Breast epithelium (tissue), 4 donors: ENCODE data around the gene APOL6. TPM values are rescaled to one million over a fixed set of nuclear protein-coding genes. Genes with fewer than 3 reads are reported as not detected.
A peak's percentile ranks its signal among the peaks of the same experiment; 100 is the strongest.

Experiments used
- DNase-seq, 2 donors: peaks; one replicate each; pipeline ENCODE4 v3.0.0-alpha.2; 2019; ENCODE audit warnings: low spot score in 2 of 2
- H3K27ac ChIP-seq, 2 donors: fragments of 200-600 bp; sonication (generic) in 1 of 2; one replicate each; pipeline ENCODE4 v1.5.1; 2016 to 2019; ENCODE audit warnings: mild to moderate bottlenecking in 1 of 2
- H3K27me3 ChIP-seq, 2 donors: fragments of 200-600 bp; sonication (generic) in 1 of 2; one replicate each; pipeline versions ENCODE4 v1.5.1 to v1.6.0; 2017 to 2019; ENCODE audit warnings: control low read depth in 1 of 2, mild to moderate bottlenecking in 1 of 2
- H3K36me3 ChIP-seq: fragments of 200-600 bp; one replicate; pipeline ENCODE4 v1.5.1; 2019
- H3K4me1 ChIP-seq, 2 donors: fragments of 200-600 bp; sonication (generic); one replicate each; pipeline ENCODE4 v1.5.1; 2016 to 2019; ENCODE audit warnings: control low read depth in 1 of 2
- H3K4me3 ChIP-seq, 3 donors: fragments of 200-600 bp; sonication (generic); 1 replicate in 2 of 3; 2 replicates in 1 of 3; pipeline ENCODE4 v1.5.1; 2016 to 2019; ENCODE audit warnings: mild to moderate bottlenecking in 3 of 3, moderate library complexity in 2 of 3
- H3K9me3 ChIP-seq, 2 donors: fragments of 200-600 bp; sonication (generic) in 1 of 2; one replicate each; pipeline ENCODE4 v1.5.1; 2016 to 2019; ENCODE audit warnings: control low read depth in 1 of 2
- CTCF ChIP-seq, 3 donors: fragments of 450-650 bp; IDR thresholded peaks; one replicate each; pipeline ENCODE4 v1.5.1; 2016 to 2017; ENCODE audit warnings: antibody characterized with exemption in 3 of 3, mild to moderate bottlenecking in 3 of 3, moderate library complexity in 3 of 3
- POLR2A ChIP-seq: fragments of 450-650 bp; IDR thresholded peaks from one replicate; pipeline ENCODE4 v1.6.1; 2016; ENCODE audit warnings: antibody characterized with exemption, mild to moderate bottlenecking, moderate library complexity
- POLR2AphosphoS5 ChIP-seq, 3 donors: sonication (generic); formaldehyde crosslinking; IDR thresholded peaks; one replicate each; pipeline ENCODE4 v1.6.1; 2017; ENCODE audit warnings: antibody characterized with exemption in 3 of 3
- intact Hi-C: fragments of 100-400 bp; cut with DNase I; formaldehyde crosslinking; loops from one replicate; pipeline ENCODE4 v1.15.1; 2023; ENCODE audit warnings: low total_unique reads
- total RNA-seq, 3 donors: library from RNA; depleted of rRNA; stranded (reverse); fragments of >200 nt; gene quantifications; one replicate each; pipeline ENCODE4 v1.1.0, GENCODE V29; 2016

APOL6 gene
- total RNA-seq, 3 donors from 2014 or later, result 21.2 to 59.7 (median 25.6) TPM

- DNase-seq, result peak; percentile 86 to 89
- H3K4me3 ChIP-seq, result peak overlapping the region; percentile 42 to 78 (median 53)
Measured at GRCh38 chr22:35627267-35628041, 20.8 kb upstream of the APOL6 start.

GRCh38 chr22:35628732-35629131 lies 19.5 kb upstream of the APOL6 start:
- DNase-seq, result no peak
- Histone ChIP-seq H3K9me3 (no peaks in the 10 kb centered on the region), H3K27me3 (no peaks in the 10 kb centered on the region), H3K27ac (peak overlapping the region; percentile 77 to 79), H3K4me1 (peaks cover 4 to 5% of the 10 kb centered on the region in 2 donors), H3K4me3 (no peak overlapping the region), H3K36me3 (no peaks in the 10 kb centered on the region)
- no peak for TF ChIP-seq POLR2AphosphoS5 (IDR thresholded peaks at IDR 0.05)
- intact Hi-C loops, result loop anchor here (10.0 kb wide), 1 partner anchor 396 kb away; the partner anchor contains the start of gene RBFOX2

More at GRCh38 chr22:35627267-35628041, 20.8 kb upstream of the APOL6 start:
- Histone ChIP-seq H3K27me3 (no peaks in the 10 kb centered on the region), H3K9me3 (no peaks in the 10 kb centered on the region), H3K4me1 (peaks cover 4 to 9% of the 10 kb centered on the region in 2 donors), H3K36me3 (no peaks in the 10 kb centered on the region), H3K27ac (peak overlapping the region; percentile 86 to 95)
- intact Hi-C loops, result loop anchor here (10.0 kb wide), 1 partner anchor 397 kb away; the partner anchor contains the start of gene RBFOX2
- TF ChIP-seq CTCF (IDR thresholded peaks at IDR 0.05), result peak in 2 of 3 donors; percentile 20 to 54
- TF ChIP-seq POLR2AphosphoS5 (IDR thresholded peaks at IDR 0.05), result peak in 2 of 3 donors; percentile 25 to 48
- peak; percentile 18 for TF ChIP-seq POLR2A

- Histone ChIP-seq H3K27ac (peak overlapping the region; percentile 77 to 79), H3K4me3 (no peak overlapping the region)
- peak; percentile 70 to 88 for DNase-seq
Measured at GRCh38 chr22:35629406-35630216, 18.6 kb upstream of the APOL6 start.

GRCh38 chr22:35630387-35630793 lies 17.9 kb upstream of the APOL6 start:
- Histone ChIP-seq H3K36me3 (no peaks in the 10 kb centered on the region), H3K27ac (peak overlapping the region; percentile 77 to 79), H3K4me3 (no peak overlapping the region), H3K27me3 (no peaks in the 10 kb centered on the region), H3K4me1 (peaks cover 4 to 5% of the 10 kb centered on the region in 2 donors), H3K9me3 (no peaks in the 10 kb centered on the region)
- no peak for DNase-seq
- TF ChIP-seq CTCF (IDR thresholded peaks at IDR 0.05) (no peak), POLR2A (no peak), POLR2AphosphoS5 (IDR thresholded peaks at IDR 0.05) (no peak)
- intact Hi-C loops, result no loop called here

More at GRCh38 chr22:35629406-35630216, 18.6 kb upstream of the APOL6 start:
- no peaks in the 10 kb centered on the region for H3K9me3 ChIP-seq
- peaks cover 4 to 5% of the 10 kb centered on the region in 2 donors for H3K4me1 ChIP-seq
- TF ChIP-seq CTCF (IDR thresholded peaks at IDR 0.05) (no peak), POLR2AphosphoS5 (IDR thresholded peaks at IDR 0.05) (peak; percentile 34 to 65 (median 61))
- intact Hi-C loops, result loop anchor here (10.0 kb wide), 1 partner anchor 395 kb away; the partner anchor contains the start of gene RBFOX2
- no peaks in the 10 kb centered on the region for H3K27me3 ChIP-seq
- no peaks in the 10 kb centered on the region for H3K36me3 ChIP-seq

- Histone ChIP-seq H3K4me1 (peaks cover 4 to 5% of the 10 kb centered on the region in 2 donors), H3K4me3 (no peak overlapping the region), H3K36me3 (no peaks in the 10 kb centered on the region), H3K9me3 (no peaks in the 10 kb centered on the region), H3K27me3 (no peaks in the 10 kb centered on the region), H3K27ac (peak overlapping the region; percentile 77 to 79)
- TF ChIP-seq CTCF (IDR thresholded peaks at IDR 0.05), result no peak
- peak in 1 of 2 donors; percentile 36 for DNase-seq
- intact Hi-C loops, result no loop called here
Measured at GRCh38 chr22:35630891-35631290, 17.4 kb upstream of the APOL6 start.
